Mesenchymal stem cell (in vitro differentiated cells and primary cell): ENCODE results near the gene OR4E1. TPM values are rescaled to one million over a fixed set of nuclear protein-coding genes. Genes with fewer than 3 reads are reported as not detected.

Source experiments
- DNase-seq: peaks from one replicate; pipeline ENCODE4 v3.0.0-alpha.2; 2013
- H2AFZ ChIP-seq: one replicate; pipeline ENCODE4 v1.6.1; 2013; ENCODE audit warnings: low read depth, mild to moderate bottlenecking, control low read depth, inconsistent platforms, low read length, moderate library complexity
- H2AK5ac ChIP-seq: 2 replicates; pipeline ENCODE4 v1.6.1; 2013; ENCODE audit warnings: low read length, moderate library complexity, mild to moderate bottlenecking, inconsistent platforms; ENCODE audit not compliant: severe bottlenecking
- H2BK120ac ChIP-seq: one replicate; pipeline ENCODE4 v1.6.1; 2013; ENCODE audit warnings: low read depth, mild to moderate bottlenecking, inconsistent platforms, low read length, moderate library complexity
- H2BK12ac ChIP-seq, 2 experiments: one replicate each; pipeline ENCODE4 v1.6.1; 2013; ENCODE audit warnings: inconsistent platforms in 2 of 2, low read length in 2 of 2, mild to moderate bottlenecking in 2 of 2, moderate library complexity in 2 of 2, control low read depth in 1 of 2
- H2BK15ac ChIP-seq: one replicate; pipeline ENCODE4 v1.6.1; 2013; ENCODE audit warnings: mild to moderate bottlenecking, low read depth, inconsistent platforms; ENCODE audit not compliant: poor library complexity, severe bottlenecking
- H2BK5ac ChIP-seq: 2 replicates; pipeline ENCODE4 v1.6.1; 2013; ENCODE audit warnings: low read depth, mild to moderate bottlenecking, low read length, control low read depth, inconsistent platforms; ENCODE audit not compliant: poor library complexity, severe bottlenecking
- H3K14ac ChIP-seq, 2 experiments: one replicate each; pipeline ENCODE4 v1.6.1; 2013; ENCODE audit warnings: inconsistent platforms in 2 of 2, low read length in 2 of 2, control low read depth in 1 of 2, mild to moderate bottlenecking in 1 of 2, moderate library complexity in 1 of 2
- H3K18ac ChIP-seq, 2 experiments: one replicate each; pipeline ENCODE4 v1.6.1; 2013; ENCODE audit warnings: inconsistent platforms in 2 of 2, low read length in 2 of 2, control low read depth in 1 of 2, low read depth in 1 of 2, mild to moderate bottlenecking in 1 of 2
- H3K23ac ChIP-seq, 2 experiments: one replicate each; pipeline ENCODE4 v1.6.1; 2013; ENCODE audit warnings: inconsistent platforms in 2 of 2, low read length in 2 of 2, mild to moderate bottlenecking in 2 of 2, moderate library complexity in 2 of 2, control low read depth in 1 of 2
- H3K27ac ChIP-seq: 2 replicates; pipeline ENCODE4 v1.5.1; 2013; ENCODE audit warnings: mild to moderate bottlenecking, moderate library complexity, low read length, control low read depth, inconsistent platforms; ENCODE audit not compliant: poor library complexity, severe bottlenecking
- H3K27me3 ChIP-seq, 2 experiments: 2 replicates each; pipeline versions ENCODE4 v1.6.1 to v1.7.0; 2013; ENCODE audit warnings: low read length in 2 of 2, mild to moderate bottlenecking in 2 of 2, moderate library complexity in 2 of 2, control low read depth in 1 of 2, inconsistent platforms in 1 of 2; ENCODE audit not compliant: control insufficient read depth in 1 of 2, insufficient read depth in 1 of 2
- H3K36me3 ChIP-seq, 2 experiments: 2 replicates each; pipeline versions ENCODE4 v1.6.1 to v1.7.0; 2013; ENCODE audit warnings: low read length in 2 of 2, control low read depth in 1 of 2, inconsistent platforms in 1 of 2, low read depth in 1 of 2, mild to moderate bottlenecking in 1 of 2; ENCODE audit not compliant: insufficient read depth in 2 of 2, control insufficient read depth in 1 of 2
- H3K4ac ChIP-seq, 2 experiments: one replicate each; pipeline ENCODE4 v1.6.1; 2013; ENCODE audit warnings: inconsistent platforms in 2 of 2, low read length in 2 of 2, mild to moderate bottlenecking in 2 of 2, moderate library complexity in 2 of 2, control low read depth in 1 of 2, low read depth in 1 of 2
- H3K4me1 ChIP-seq: 2 replicates; pipeline ENCODE4 v1.6.1; 2013; ENCODE audit warnings: low read depth, low read length, control low read depth; ENCODE audit not compliant: control insufficient read depth, insufficient read depth
- H3K4me2 ChIP-seq: 2 replicates; pipeline ENCODE4 v1.6.1; 2013; ENCODE audit warnings: low read length, mild to moderate bottlenecking, inconsistent platforms; ENCODE audit not compliant: poor library complexity, severe bottlenecking
- H3K4me3 ChIP-seq, 2 experiments: 2 replicates each; pipeline versions ENCODE4 v1.5.1 to v1.7.0; 2013; ENCODE audit warnings: low read length in 2 of 2, mild to moderate bottlenecking in 2 of 2, control low read depth in 1 of 2, low read depth in 1 of 2; ENCODE audit not compliant: insufficient read depth in 1 of 2
- H3K79me1 ChIP-seq: replicated peaks from 2 replicates; pipeline ENCODE4 v1.6.1; 2013; ENCODE audit warnings: mild to moderate bottlenecking, control low read depth, low read length, inconsistent platforms; ENCODE audit not compliant: poor library complexity, severe bottlenecking
- H3K9ac ChIP-seq: 2 replicates; pipeline ENCODE4 v1.7.0; 2013; ENCODE audit warnings: mild to moderate bottlenecking, low read length, moderate library complexity
- H3K9me3 ChIP-seq: 2 replicates; pipeline ENCODE4 v1.7.0; 2013; ENCODE audit warnings: mild to moderate bottlenecking, low read length; ENCODE audit not compliant: control insufficient read depth
- H4K8ac ChIP-seq: one replicate; pipeline ENCODE4 v1.6.1; 2013; ENCODE audit warnings: inconsistent platforms, mild to moderate bottlenecking, low read length, moderate library complexity
- H4K91ac ChIP-seq: one replicate; pipeline ENCODE4 v1.6.1; 2013; ENCODE audit warnings: mild to moderate bottlenecking, low read length, inconsistent platforms
- WGBS: methylation state at CpG from one replicate; pipeline ENCODE4 v1.1.7; 2013; ENCODE audit warnings: mixed read lengths; 5-methylcytosine and 5-hydroxymethylcytosine counted together
- polyA plus RNA-seq, 2 experiments: library from polyadenylated mRNA; stranded (reverse); fragments of 200-250 nt; gene quantifications; one replicate each; pipeline ENCODE4 v1.2.3, GENCODE V29; 2013

The OR4E1 gene
- polyA plus RNA-seq (2013, experiment 1 of 2): not detected
- polyA plus RNA-seq (2013, experiment 2 of 2): not detected

GRCh38 chr14:21673718-21674117, at the start of gene OR4E1:
Gene OR4E1, minus strand, starts transcription at chr14:21673818. Its CDS starts 2,883 bp downstream, at chr14:21670935.
- Histone ChIP-seq H2AFZ (no peak within 1 kb of the TSS), H3K79me1 (no peaks in the 10 kb centered on the region), H3K27me3 (no peaks in the 10 kb centered on the region), H3K18ac (no peak within 1 kb of the TSS), H3K4ac (no peak within 1 kb of the TSS), H3K4me3 (no peak within 1 kb of the TSS), H3K14ac (no peak within 1 kb of the TSS), H3K4me1 (peaks cover 3% of the 10 kb centered on the region), H2AK5ac (no peak within 1 kb of the TSS), H4K8ac (no peak within 1 kb of the TSS), H2BK12ac (peak within 1 kb of the TSS in 1 of 2 experiments; percentile 54), H3K36me3 (no peaks in the 10 kb centered on the region), H3K27ac (no peak within 1 kb of the TSS), H3K4me2 (no peak within 1 kb of the TSS), H3K23ac (no peak within 1 kb of the TSS), H2BK5ac (no peak within 1 kb of the TSS), H3K9me3 (peaks cover 3% of the 10 kb centered on the region), H2BK15ac (no peak within 1 kb of the TSS), H4K91ac (no peak within 1 kb of the TSS), H2BK120ac (no peak within 1 kb of the TSS), H3K9ac (no peak within 1 kb of the TSS)
- no CpG with 5 or more reads among the region's 1 CpG for WGBS
- DNase-seq: no peak

GRCh38 chr14:21721504-21721903, 47.9 kb upstream of the OR4E1 start:
- Histone ChIP-seq H3K4me2 (no peak overlapping the region), H3K9me3 (no peaks in the 10 kb centered on the region), H2BK12ac (no peak overlapping the region), H2BK15ac (no peak overlapping the region), H4K91ac (no peak overlapping the region), H2BK120ac (no peak overlapping the region), H3K23ac (no peak overlapping the region), H3K9ac (no peak overlapping the region), H3K79me1 (no peaks in the 10 kb centered on the region), H3K4ac (no peak overlapping the region), H3K18ac (no peak overlapping the region), H4K8ac (no peak overlapping the region), H3K27ac (no peak overlapping the region), H3K36me3 (no peaks in the 10 kb centered on the region), H2AK5ac (no peak overlapping the region), H2AFZ (no peak overlapping the region), H3K27me3 (peaks cover 5 to 7% of the 10 kb centered on the region in 2 experiments), H3K4me1 (no peaks in the 10 kb centered on the region), H2BK5ac (no peak overlapping the region), H3K14ac (no peak overlapping the region), H3K4me3 (no peak overlapping the region)
- WGBS: 100% methylated on average over 2 of the region's 3 CpGs
- DNase-seq: no peak

GRCh38 chr14:21719841-21720240, 46.2 kb upstream of the OR4E1 start:
- H2BK15ac ChIP-seq: no peak overlapping the region

GRCh38 chr14:21714318-21714929, 40.8 kb upstream of the OR4E1 start:
- H2AFZ ChIP-seq: no peak overlapping the region
- H3K14ac ChIP-seq: no peak overlapping the region
- H4K91ac ChIP-seq: no peak overlapping the region
- no peaks in the 10 kb centered on the region for H3K79me1 ChIP-seq
- 52% methylated on average over 5 of the region's 6 CpGs for WGBS
- H3K23ac ChIP-seq: no peak overlapping the region
- no peak overlapping the region for H2BK120ac ChIP-seq
- no peak overlapping the region for H3K9ac ChIP-seq
- no peak overlapping the region for H3K4ac ChIP-seq
- H3K27me3 ChIP-seq: peaks cover 0 to 3% of the 10 kb centered on the region in 2 experiments
- H2BK15ac ChIP-seq: no peak overlapping the region
- no peak overlapping the region for H3K27ac ChIP-seq
- no peaks in the 10 kb centered on the region for H3K9me3 ChIP-seq
- no peaks in the 10 kb centered on the region for H3K36me3 ChIP-seq
- no peak overlapping the region for H3K4me3 ChIP-seq
- no peak overlapping the region for H2BK12ac ChIP-seq
- no peak overlapping the region for H2AK5ac ChIP-seq
- H3K4me2 ChIP-seq: no peak overlapping the region
- H4K8ac ChIP-seq: no peak overlapping the region
- no peak overlapping the region for H3K18ac ChIP-seq
- no peak for DNase-seq
- no peak overlapping the region for H2BK5ac ChIP-seq
- H3K4me1 ChIP-seq: no peaks in the 10 kb centered on the region

More at GRCh38 chr14:21719841-21720240, 46.2 kb upstream of the OR4E1 start:
- H3K27ac ChIP-seq: no peak overlapping the region
- H3K79me1 ChIP-seq: no peaks in the 10 kb centered on the region
- H3K4me1 ChIP-seq: no peaks in the 10 kb centered on the region
- no peak overlapping the region for H3K4me3 ChIP-seq
- H4K8ac ChIP-seq: no peak overlapping the region
- 68% methylated on average over 3 of the region's 3 CpGs for WGBS
- H3K9me3 ChIP-seq: no peaks in the 10 kb centered on the region
- H2AK5ac ChIP-seq: no peak overlapping the region
- H2BK120ac ChIP-seq: no peak overlapping the region
- H2BK5ac ChIP-seq: no peak overlapping the region
- H2BK12ac ChIP-seq: no peak overlapping the region
- H3K23ac ChIP-seq: no peak overlapping the region
- DNase-seq: no peak
- H3K4me2 ChIP-seq: no peak overlapping the region
- no peak overlapping the region for H3K14ac ChIP-seq
- H3K36me3 ChIP-seq: no peaks in the 10 kb centered on the region
- no peak overlapping the region for H3K4ac ChIP-seq
- H4K91ac ChIP-seq: no peak overlapping the region
- no peak overlapping the region for H3K18ac ChIP-seq
- H3K27me3 ChIP-seq: peaks cover 4 to 7% of the 10 kb centered on the region in 2 experiments
- no peak overlapping the region for H3K9ac ChIP-seq
- no peak overlapping the region for H2AFZ ChIP-seq
